ENCODE measurements around the gene UMODL1. TPM values are rescaled to one million over a fixed set of nuclear protein-coding genes. Genes with fewer than 3 reads are reported as not detected.

UMODL1 gene
- total RNA-seq, 4 donors from 2014 or later = not detected

DNA sequence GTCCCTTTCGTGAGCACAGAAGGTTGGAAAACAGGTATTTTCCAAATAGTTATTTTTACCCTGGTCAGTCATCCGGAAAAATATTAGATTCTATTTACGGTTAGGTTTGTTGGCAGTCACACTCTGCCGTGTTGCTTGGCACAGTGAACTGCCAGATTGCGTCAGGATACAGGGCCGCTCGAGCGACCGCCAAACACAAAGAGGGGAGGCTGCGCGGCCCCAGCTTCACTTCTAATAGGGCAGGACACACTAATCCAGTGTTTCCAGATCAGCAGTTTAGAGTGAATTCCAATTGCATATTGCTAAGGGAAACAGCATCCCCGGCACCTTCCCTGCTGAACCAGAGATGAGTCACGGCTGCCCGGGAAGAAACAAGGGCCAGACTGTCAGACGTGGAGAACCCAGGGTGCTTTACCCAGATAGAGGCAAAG is 22.9 kb downstream of the UMODL1 start:
- 82 to 91% methylated on average over 15 of the region's 15 CpGs for WGBS, 2 donors
- H3K4me1 ChIP-seq = peaks cover 0 to 7% (median 2%) of the 10 kb centered on the region in 4 donors
- H3K27ac ChIP-seq = no peak overlapping the region

GRCh38 chr21:42094811-42095210 is 23.7 kb downstream of the UMODL1 start:
- TF ChIP-seq POLR2A (IDR thresholded peaks at IDR 0.05) (no peak), CTCF (IDR thresholded peaks at IDR 0.05) (no peak), EP300 (IDR thresholded peaks at IDR 0.05) (no peak)

More for the DNA sequence above, 22.9 kb downstream of the UMODL1 start:
- H3K9me3 ChIP-seq = peaks cover 0 to 13% (median 0%) of the 10 kb centered on the region in 4 donors
- no peak for DNase-seq (ENCODE audit: low spot score in 2 of 2)
- peaks cover 0 to 13% of the 10 kb centered on the region in 2 donors for H3K27me3 ChIP-seq
- H3K4me3 ChIP-seq = no peak overlapping the region
- TF ChIP-seq CTCF (IDR thresholded peaks at IDR 0.05) = no peak
- TF ChIP-seq EP300 (IDR thresholded peaks at IDR 0.05) = no peak
- no peak for TF ChIP-seq POLR2A (IDR thresholded peaks at IDR 0.05)
- no peaks in the 10 kb centered on the region for H3K36me3 ChIP-seq

GRCh38 chr21:42095581-42095980 is 24.5 kb downstream of the UMODL1 start:
- Histone ChIP-seq H3K27me3 (peaks cover 0 to 13% of the 10 kb centered on the region in 2 donors), H3K27ac (no peak overlapping the region), H3K9me3 (peaks cover 0 to 13% (median 0%) of the 10 kb centered on the region in 4 donors), H3K36me3 (no peaks in the 10 kb centered on the region), H3K4me3 (no peak overlapping the region), H3K4me1 (peaks cover 0 to 5% (median 2%) of the 10 kb centered on the region in 4 donors)
- WGBS, 2 donors = 95 to 100% methylated on average over 2 of the region's 2 CpGs
- DNase-seq (ENCODE audit: low spot score in 2 of 2) = no peak
- TF ChIP-seq POLR2A (IDR thresholded peaks at IDR 0.05) (no peak), CTCF (IDR thresholded peaks at IDR 0.05) (no peak), EP300 (IDR thresholded peaks at IDR 0.05) (no peak)

More at GRCh38 chr21:42094811-42095210, 23.7 kb downstream of the UMODL1 start:
- Histone ChIP-seq H3K4me3 (no peak overlapping the region), H3K27me3 (peaks cover 0 to 13% of the 10 kb centered on the region in 2 donors), H3K9me3 (peaks cover 0 to 13% (median 0%) of the 10 kb centered on the region in 4 donors), H3K27ac (no peak overlapping the region), H3K36me3 (no peaks in the 10 kb centered on the region), H3K4me1 (peaks cover 0 to 7% (median 2%) of the 10 kb centered on the region in 4 donors)
- 96 to 97% methylated on average over 6 of the region's 6 CpGs for WGBS, 2 donors
- no peak for DNase-seq (ENCODE audit: low spot score in 2 of 2)

- Histone ChIP-seq H3K4me1 (peaks cover 0 to 5% (median 0%) of the 10 kb centered on the region in 4 donors), H3K27me3 (peaks cover 0 to 13% of the 10 kb centered on the region in 2 donors), H3K36me3 (no peaks in the 10 kb centered on the region), H3K4me3 (no peak overlapping the region), H3K9me3 (peaks cover 0 to 13% (median 0%) of the 10 kb centered on the region in 4 donors), H3K27ac (no peak overlapping the region)
- no peak for DNase-seq (ENCODE audit: low spot score in 2 of 2)
- no peak for TF ChIP-seq POLR2A (IDR thresholded peaks at IDR 0.05)
- no peak for TF ChIP-seq CTCF (IDR thresholded peaks at IDR 0.05)
- no peak for TF ChIP-seq EP300 (IDR thresholded peaks at IDR 0.05)
- WGBS, 2 donors = 69 to 71% methylated on average over 10 of the region's 10 CpGs
Measured at GRCh38 chr21:42096566-42096965, 25.4 kb downstream of the UMODL1 start.

GRCh38 chr21:42097274-42097673 is 26.2 kb downstream of the UMODL1 start:
- Histone ChIP-seq H3K27ac (no peak overlapping the region), H3K4me3 (no peak overlapping the region)
- 82 to 95% methylated on average over 3 of the region's 3 CpGs for WGBS, 2 donors

More at GRCh38 chr21:42097274-42097673, 26.2 kb downstream of the UMODL1 start:
- TF ChIP-seq POLR2A (IDR thresholded peaks at IDR 0.05) = no peak
- no peak for TF ChIP-seq EP300 (IDR thresholded peaks at IDR 0.05)
- TF ChIP-seq CTCF (IDR thresholded peaks at IDR 0.05) = no peak
- H3K36me3 ChIP-seq = no peaks in the 10 kb centered on the region
- H3K27me3 ChIP-seq = peaks cover 0 to 13% of the 10 kb centered on the region in 2 donors
- no peak for DNase-seq (ENCODE audit: low spot score in 2 of 2)
- H3K4me1 ChIP-seq = peaks cover 0 to 5% (median 0%) of the 10 kb centered on the region in 4 donors
- H3K9me3 ChIP-seq = peaks cover 0 to 13% (median 0%) of the 10 kb centered on the region in 4 donors

All from tibial nerve (tissue), 4 donors.